ENCODE data around the gene PCDHGA9. TPM values are rescaled to one million over a fixed set of nuclear protein-coding genes. Genes with fewer than 3 reads are reported as not detected.
A peak's percentile ranks its signal among the peaks of the same experiment; 100 is the strongest.

Gene PCDHGA9
- total RNA-seq, 1 donor from 2014 or later = 4.7 TPM

GRCh38 chr5:141441571-141442170 lies 39.1 kb downstream of the PCDHGA9 start:
- Histone ChIP-seq H3K9ac (ENCODE audit: low read depth in 1 of 3, low read length in 3 of 3) (no peak overlapping the region), H3K36me3 (ENCODE audit: control insufficient read depth in 3 of 3, insufficient read depth in 3 of 3, low read length in 3 of 3) (peaks cover 0 to 5% (median 0%) of the 10 kb centered on the region in 3 donors), H3K9me3 (ENCODE audit: control insufficient read depth in 3 of 3, low read length in 3 of 3) (peaks cover 3 to 10% (median 3%) of the 10 kb centered on the region in 3 donors), H3K4me1 (ENCODE audit: control insufficient read depth in 3 of 3, insufficient read depth in 3 of 3, low read length in 3 of 3) (no peaks in the 10 kb centered on the region), H3K4me3 (ENCODE audit: low read length in 3 of 3) (peak overlapping the region in 1 of 3 donors; percentile 1), H3K27ac (ENCODE audit: low read depth, low read length) (no peak overlapping the region), H3K27me3 (ENCODE audit: control insufficient read depth in 3 of 3, insufficient read depth in 3 of 3, low read length in 3 of 3) (no peaks in the 10 kb centered on the region)

Other genes starting within 250 kb of the PCDHGA9 start
- gene PCDHB7, start 230.1 kb upstream of the PCDHGA9 start, total RNA-seq = 2.1 TPM
- 1.6 TPM for gene PCDHB8, start 225.0 kb upstream of the PCDHGA9 start, total RNA-seq
- 1.6 TPM for gene PCDHB16, start 220.4 kb upstream of the PCDHGA9 start, total RNA-seq
- 1.0 TPM for gene PCDHB9, start 215.6 kb upstream of the PCDHGA9 start, total RNA-seq
- 2.6 TPM for gene PCDHB10, start 210.4 kb upstream of the PCDHGA9 start, total RNA-seq
- 4.2 TPM for gene PCDHB11, start 203.2 kb upstream of the PCDHGA9 start, total RNA-seq
- gene PCDHB12, start 194.1 kb upstream of the PCDHGA9 start, total RNA-seq = 1.6 TPM
- gene PCDHB13, start 188.9 kb upstream of the PCDHGA9 start, total RNA-seq = 1.6 TPM
- gene PCDHB14, start 179.4 kb upstream of the PCDHGA9 start, total RNA-seq = 4.2 TPM
- gene PCDHB15, start 157.4 kb upstream of the PCDHGA9 start, total RNA-seq = 4.2 TPM
- gene SLC25A2, start 98.7 kb upstream of the PCDHGA9 start, total RNA-seq = 0.52 TPM
- gene TAF7, start 82.0 kb upstream of the PCDHGA9 start, total RNA-seq = 72.0 TPM
- 0.52 TPM for gene PCDHGA1, start 72.3 kb upstream of the PCDHGA9 start, total RNA-seq
- gene PCDHGA2, start 64.0 kb upstream of the PCDHGA9 start, total RNA-seq = 1.6 TPM
- 2.1 TPM for gene PCDHGA3, start 58.9 kb upstream of the PCDHGA9 start, total RNA-seq
- 1.6 TPM for gene PCDHGB1, start 52.7 kb upstream of the PCDHGA9 start, total RNA-seq
- gene PCDHGA4, start 47.8 kb upstream of the PCDHGA9 start, total RNA-seq = 1.0 TPM
- gene PCDHGB2, start 42.8 kb upstream of the PCDHGA9 start, total RNA-seq = 2.1 TPM
- 2.1 TPM for gene PCDHGA5, start 38.6 kb upstream of the PCDHGA9 start, total RNA-seq
- gene PCDHGB3, start 32.5 kb upstream of the PCDHGA9 start, total RNA-seq = 3.1 TPM
- gene PCDHGA6, start 28.9 kb upstream of the PCDHGA9 start, total RNA-seq = 4.2 TPM
- gene PCDHGA7, start 20.0 kb upstream of the PCDHGA9 start, total RNA-seq = 3.7 TPM
- 4.7 TPM for gene PCDHGB4, start 15.1 kb upstream of the PCDHGA9 start, total RNA-seq
- gene PCDHGA8, start 10.1 kb upstream of the PCDHGA9 start, total RNA-seq = 3.7 TPM
- gene PCDHGB5, start 4.8 kb upstream of the PCDHGA9 start, total RNA-seq = 3.7 TPM
- gene PCDHGB6, start 5.2 kb downstream of the PCDHGA9 start, total RNA-seq = 5.2 TPM
- gene PCDHGA10, start 10.2 kb downstream of the PCDHGA9 start, total RNA-seq = 4.2 TPM
- 7.3 TPM for gene PCDHGB7, start 14.9 kb downstream of the PCDHGA9 start, total RNA-seq
- 6.8 TPM for gene PCDHGA11, start 18.3 kb downstream of the PCDHGA9 start, total RNA-seq
- gene PCDHGA12, start 27.7 kb downstream of the PCDHGA9 start, total RNA-seq = 3.1 TPM
- gene PCDHGC3, start 73.2 kb downstream of the PCDHGA9 start, total RNA-seq = 38.1 TPM
- 3.7 TPM for gene PCDHGC4, start 82.3 kb downstream of the PCDHGA9 start, total RNA-seq
- 2.1 TPM for gene PCDHGC5, start 86.3 kb downstream of the PCDHGA9 start, total RNA-seq
- 16.7 TPM for gene DIAPH1, start 216.2 kb downstream of the PCDHGA9 start, total RNA-seq
- 40.7 TPM for gene HDAC3, start 234.1 kb downstream of the PCDHGA9 start, total RNA-seq
- under 0.01 TPM for gene RELL2, start 234.2 kb downstream of the PCDHGA9 start, total RNA-seq
- gene FCHSD1, start 248.6 kb downstream of the PCDHGA9 start, total RNA-seq = 5.2 TPM